ENCODE measurements around the gene NAA10.

DNA sequence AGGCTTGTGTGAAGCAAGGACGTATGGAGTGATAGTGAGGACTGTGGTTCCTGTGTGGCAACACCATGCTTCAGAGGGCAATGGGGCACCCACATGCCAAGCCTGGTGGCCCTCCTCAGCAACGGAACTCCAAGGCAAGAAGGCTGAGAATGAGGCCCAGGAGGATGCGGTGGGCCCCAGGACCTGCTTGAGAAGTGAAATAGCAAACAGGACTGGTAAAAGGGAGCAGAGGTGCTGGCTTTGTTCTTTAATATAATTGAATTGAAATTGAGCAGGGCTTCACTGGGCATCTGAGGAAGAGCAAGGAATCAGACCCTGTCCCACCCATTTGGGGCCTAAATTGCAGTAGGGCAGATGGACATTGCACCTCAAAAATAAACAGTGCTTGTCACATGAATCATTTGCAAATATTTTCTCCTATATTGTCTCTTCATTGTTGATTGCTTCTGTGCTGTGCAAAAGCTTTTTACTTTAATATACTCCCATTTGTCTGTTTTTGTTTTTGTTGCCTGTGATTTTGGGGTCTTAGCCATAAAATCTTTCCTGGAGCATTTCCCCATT, 40.0 kb upstream of the NAA10 start:
- TF ChIP-seq CTCF (IDR thresholded peaks at IDR 0.05) (no peak), POLR2A (IDR thresholded peaks at IDR 0.05) (no peak)
